C4-2B (cell line): ENCODE data around the gene KREMEN2.
A peak's percentile ranks its signal among the peaks of the same experiment; 100 is the strongest.

Experiments
- H3K27ac ChIP-seq: fragments of 450-650 bp; 2 replicates; pipeline ENCODE4 v1.5.1; 2017
- CTCF ChIP-seq: fragments of 450-650 bp; conservative IDR thresholded peaks from 2 replicates; pipeline ENCODE4 v1.5.1; 2017; ENCODE audit warnings: mild to moderate bottlenecking
- ZFX ChIP-seq: fragments of 450-650 bp; IDR thresholded peaks from 2 replicates; pipeline ENCODE4 v1.6.1; 2017

The KREMEN2 gene

GRCh38 chr16:2987833-2988232 is 23.8 kb downstream of the KREMEN2 start:
- TF ChIP-seq ZFX: no peak
- no peak for TF ChIP-seq CTCF
- H3K27ac ChIP-seq: no peak overlapping the region

GRCh38 chr16:2988590-2989099 is 24.6 kb downstream of the KREMEN2 start:
- TF ChIP-seq ZFX: no peak
- no peak for TF ChIP-seq CTCF
- no peak overlapping the region for H3K27ac ChIP-seq

- H3K27ac ChIP-seq: peak overlapping the region; percentile 35
- TF ChIP-seq ZFX: no peak
- no peak for TF ChIP-seq CTCF
Measured at GRCh38 chr16:2990891-2991290, 26.8 kb downstream of the KREMEN2 start.

GRCh38 chr16:2991566-2992261 is 27.6 kb downstream of the KREMEN2 start:
- TF ChIP-seq ZFX (no peak), CTCF (no peak)
- peak overlapping the region; percentile 35; the same call in 1 of the 2 replicates for H3K27ac ChIP-seq

GRCh38 chr16:2992383-2993081 is 28.5 kb downstream of the KREMEN2 start:
- TF ChIP-seq ZFX (no peak), CTCF (no peak)

GRCh38 chr16:2996298-2996697 is 32.2 kb downstream of the KREMEN2 start:
- no peak overlapping the region for H3K27ac ChIP-seq

More at GRCh38 chr16:2992383-2993081, 28.5 kb downstream of the KREMEN2 start:
- no peak overlapping the region for H3K27ac ChIP-seq

More at GRCh38 chr16:2996298-2996697, 32.2 kb downstream of the KREMEN2 start:
- no peak for TF ChIP-seq CTCF
- TF ChIP-seq ZFX: no peak
